GM13977 (cell line): ENCODE results near the gene TAF10.

Experiments used
- DNase-seq: peaks from one replicate; pipeline ENCODE4 v3.0.0; 2012; ENCODE audit warnings: low spot score
- CTCF ChIP-seq: IDR thresholded peaks from 2 replicates; pipeline ENCODE4 v1.5.1; 2012; ENCODE audit warnings: mild to moderate bottlenecking, control low read depth; ENCODE audit not compliant: insufficient read depth; ENCODE audit errors: extremely low read depth, missing control alignments
- in situ Hi-C: fragments of 300-500 bp; cut with MboI; formaldehyde crosslinking; loops from one replicate; pipeline ENCODE4 v1.12.0; 2022; ENCODE audit warnings: low sequenced_read_pairs, low pct_unique_long_range_greater_than_20kb, mixed read lengths, inconsistent platforms; ENCODE audit not compliant: unreplicated experiment

Gene TAF10

GRCh38 chr11:6625832-6626420, 13.9 kb upstream of the TAF10 start:
- TF ChIP-seq CTCF = no peak
- in situ Hi-C loops = no loop called here

DNA sequence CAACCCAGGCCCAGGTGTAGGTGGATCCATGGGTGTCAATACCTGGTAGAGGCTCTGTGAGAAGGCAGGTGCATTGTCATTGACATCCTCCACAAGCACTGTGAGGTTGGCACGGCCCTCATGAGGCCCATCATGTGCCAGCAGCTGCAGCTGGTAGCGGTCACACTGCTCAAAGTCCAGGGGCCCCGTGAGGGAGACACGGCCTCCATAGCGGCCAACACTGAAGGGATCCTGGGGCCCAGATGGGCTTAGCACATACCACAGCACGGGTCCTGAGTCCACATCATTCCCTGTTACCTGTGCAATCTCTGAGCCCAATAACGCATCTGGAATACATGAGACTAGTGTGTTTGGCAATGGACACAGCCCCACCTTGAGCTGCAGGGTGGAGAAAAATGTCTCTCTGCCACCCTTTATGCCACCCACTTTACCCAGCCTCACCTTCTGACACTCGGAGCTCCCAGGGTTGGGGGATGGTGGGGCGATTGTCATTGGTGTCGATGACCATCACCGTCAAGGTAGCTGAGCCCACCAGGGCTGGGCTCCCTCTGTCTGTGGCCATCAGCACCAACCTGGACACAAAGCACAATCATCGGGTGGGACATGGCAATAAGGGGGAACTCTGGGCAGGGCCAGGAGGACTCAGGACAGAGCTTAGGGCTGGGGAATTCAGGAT, 13.3 kb upstream of the TAF10 start:
- no peak for TF ChIP-seq CTCF
- no peak for DNase-seq
- in situ Hi-C loops = no loop called here

More at GRCh38 chr11:6625832-6626420, 13.9 kb upstream of the TAF10 start:
- DNase-seq = no peak

- in situ Hi-C loops = no loop called here
- no peak for DNase-seq
- no peak for TF ChIP-seq CTCF
Observed at GRCh38 chr11:6623391-6624363, 11.7 kb upstream of the TAF10 start.

DNA sequence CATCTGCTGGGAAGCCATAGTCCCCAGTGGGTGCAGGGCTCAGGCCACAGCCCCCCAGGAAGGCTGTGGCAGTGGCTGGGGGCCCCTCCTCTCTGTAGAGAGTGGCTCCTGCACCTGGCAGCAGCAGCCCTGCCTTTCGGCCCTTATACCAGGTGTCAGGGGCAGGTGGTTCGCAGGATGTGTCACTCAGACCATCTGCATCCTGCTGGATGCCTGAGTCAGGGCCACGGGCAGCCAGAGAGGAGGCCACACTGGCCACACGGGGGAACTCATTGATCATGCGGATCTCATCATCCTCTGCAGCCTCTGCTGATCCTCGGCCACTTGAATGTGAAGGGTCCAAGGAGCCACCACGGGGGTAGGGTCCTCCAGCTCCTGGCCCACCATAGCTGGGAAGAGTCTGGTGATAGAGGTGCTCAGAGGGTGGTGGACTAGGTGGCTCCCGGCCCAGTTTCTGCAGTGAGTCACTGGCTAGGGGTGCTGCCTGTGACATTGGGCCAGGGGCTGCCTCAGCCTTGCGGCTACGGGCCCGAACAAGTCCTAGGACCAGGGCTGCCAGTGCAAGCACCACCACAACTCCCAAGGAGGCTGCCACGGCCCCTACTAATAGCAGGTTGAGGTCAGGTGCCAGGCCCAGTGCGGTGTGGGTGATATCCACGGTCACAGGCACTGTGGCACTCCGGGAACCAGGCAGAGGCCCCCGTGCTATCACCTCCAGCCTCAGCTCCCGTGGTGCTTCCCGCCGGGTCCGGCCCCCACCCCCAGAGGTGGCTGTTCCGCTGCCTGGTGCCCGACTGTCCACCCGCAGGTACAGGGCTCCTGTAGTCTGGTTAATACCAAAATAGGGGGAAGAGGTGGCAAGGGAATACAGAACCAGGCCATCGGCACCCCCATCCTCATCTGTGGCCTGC, 10.5 kb upstream of the TAF10 start:
- no peak for DNase-seq
- in situ Hi-C loops = no loop called here
- TF ChIP-seq CTCF = no peak

DNA sequence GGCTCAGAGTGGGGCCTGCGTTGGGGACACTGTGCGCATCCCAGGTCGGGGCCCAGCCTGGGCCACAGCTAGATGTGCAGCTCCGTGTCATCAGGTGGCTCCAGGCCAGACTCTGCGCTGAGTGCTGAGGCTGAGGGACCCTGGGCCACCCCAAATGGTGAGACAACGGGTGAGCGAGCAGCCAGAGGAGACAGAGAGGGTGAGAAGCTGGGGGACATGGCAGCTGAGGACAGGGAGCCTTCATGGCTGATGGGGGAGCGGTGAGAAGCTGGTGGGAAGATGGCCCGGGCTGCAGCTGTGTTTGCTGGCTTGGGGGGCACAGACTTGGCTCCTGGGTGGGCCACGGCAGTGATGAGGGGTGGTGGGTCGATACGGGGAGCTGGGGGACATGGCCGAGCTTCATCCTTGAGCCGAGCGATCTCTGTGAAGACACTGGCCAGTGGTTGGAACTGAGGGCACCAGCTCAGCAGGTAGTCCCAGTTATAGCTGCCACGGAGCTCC, 9.7 kb upstream of the TAF10 start:
- no peak for DNase-seq

More for the DNA sequence above, 9.7 kb upstream of the TAF10 start:
- in situ Hi-C loops = no loop called here
- no peak for TF ChIP-seq CTCF
